HG02970 (cell line): Measurements from ENCODE around the gene WSB2.
"Not testable (repeated sequence)": the region's sequence is repeated elsewhere in the genome, so short reads cannot be mapped to it uniquely, and the experiment has no call there.

Source experiments
- ATAC-seq: cut with Tn5 transposase; IDR thresholded peaks from one replicate; pipeline ENCODE4 v1.9.1; 2021; ENCODE audit warnings: mild to moderate bottlenecking, moderate library complexity, moderate number of reproducible peaks; ENCODE audit not compliant: unreplicated experiment, low FRiP score

The WSB2 gene

DNA sequence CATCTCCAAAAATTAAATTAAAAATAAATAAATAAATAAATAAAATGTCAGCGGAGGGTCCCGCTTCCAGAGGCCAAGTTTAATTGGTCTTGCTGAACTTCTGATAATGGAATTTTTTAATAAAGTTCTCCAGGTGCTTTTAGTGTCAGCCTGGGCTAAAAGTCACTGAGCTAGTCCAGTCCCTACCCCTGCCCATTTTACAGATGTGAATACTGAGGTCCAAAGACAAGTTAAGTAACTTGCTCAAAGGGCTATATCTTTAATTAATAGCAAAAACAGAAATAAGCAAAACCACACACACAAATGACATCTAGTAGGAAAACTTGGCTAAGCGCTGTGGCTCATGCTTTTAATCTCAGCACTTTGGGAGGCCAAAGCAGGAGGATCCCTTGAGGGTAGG is 50.1 kb downstream of the WSB2 start:
- ATAC-seq, result no peak

DNA sequence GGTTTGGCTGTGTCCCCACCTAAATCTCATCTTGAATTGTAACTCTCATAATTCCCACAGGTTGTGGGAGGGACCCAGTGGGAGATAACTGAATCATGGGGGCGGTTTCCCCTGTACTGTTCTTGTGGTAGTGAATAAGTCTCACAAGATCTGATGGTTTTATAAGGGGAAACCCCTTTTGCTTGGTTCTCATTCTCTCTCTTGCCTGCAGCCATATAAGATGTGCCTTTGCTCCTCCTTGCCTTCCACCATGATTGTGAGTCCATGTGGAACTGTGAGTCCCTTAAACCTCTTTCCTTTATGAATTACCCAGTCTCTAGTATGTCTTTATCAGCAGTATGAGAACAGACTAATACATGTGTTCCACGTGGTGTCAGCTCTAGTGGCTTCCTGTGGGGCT is 61.2 kb downstream of the WSB2 start:
- not testable (repeated sequence) for ATAC-seq

DNA sequence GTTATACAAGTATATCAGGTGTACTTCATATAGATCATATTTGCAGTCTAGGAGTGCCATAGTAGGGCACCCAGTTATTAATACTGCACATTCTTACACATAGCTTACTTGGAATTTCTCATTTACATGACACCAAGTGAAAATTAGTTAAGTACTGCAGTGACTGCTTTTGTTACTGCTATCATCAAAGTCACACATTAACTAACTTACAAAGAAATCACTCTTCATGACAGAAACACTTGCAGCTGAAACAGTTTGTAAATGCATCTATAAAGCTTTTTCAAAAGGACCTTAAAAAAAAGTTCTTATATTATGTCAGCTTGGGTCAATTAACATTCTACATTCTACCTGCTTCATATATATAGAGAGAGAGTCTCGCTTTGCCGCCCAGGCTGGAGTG is 62.3 kb downstream of the WSB2 start:
- no peak for ATAC-seq

DNA sequence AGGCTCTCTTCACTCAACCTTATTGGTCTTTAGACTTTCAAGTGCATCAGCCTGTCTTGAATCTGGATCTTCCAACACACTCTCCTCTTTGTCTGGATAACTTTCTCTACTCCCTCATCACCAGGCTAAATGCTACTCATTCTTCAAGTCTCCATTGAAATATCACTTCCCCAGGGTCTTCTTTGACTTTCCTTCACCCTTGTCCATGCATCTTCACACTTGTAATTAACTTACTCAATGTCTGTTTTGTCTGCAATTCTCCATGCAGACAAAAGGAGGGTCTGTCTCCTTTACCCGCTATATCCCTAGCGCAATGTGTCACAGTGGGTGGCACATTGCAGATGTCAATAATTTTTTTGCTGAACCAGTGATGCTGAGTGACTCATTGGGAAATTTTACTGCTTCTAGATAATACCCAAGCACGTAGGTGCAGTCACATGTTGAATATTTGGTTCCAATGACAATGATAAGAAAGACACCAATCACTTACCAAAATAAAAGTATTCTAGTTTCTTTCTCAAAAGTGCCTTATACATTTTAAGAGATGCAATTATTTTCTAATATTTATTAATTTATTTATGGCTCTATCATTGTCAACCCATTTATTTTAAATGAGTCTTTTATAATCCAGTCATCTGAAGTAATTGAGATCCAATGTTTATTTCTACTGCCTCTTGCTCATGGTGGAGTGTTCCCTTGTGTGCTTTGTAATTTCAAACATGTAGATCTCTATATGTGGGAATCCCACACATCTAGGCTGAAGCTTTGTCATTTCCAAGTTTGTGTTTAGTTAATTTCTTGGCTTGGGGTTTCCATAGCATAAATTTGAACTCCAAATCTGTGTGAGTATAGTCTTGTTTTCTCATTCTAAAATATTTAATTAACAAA is 66.2 kb downstream of the WSB2 start:
- no peak for ATAC-seq

DNA sequence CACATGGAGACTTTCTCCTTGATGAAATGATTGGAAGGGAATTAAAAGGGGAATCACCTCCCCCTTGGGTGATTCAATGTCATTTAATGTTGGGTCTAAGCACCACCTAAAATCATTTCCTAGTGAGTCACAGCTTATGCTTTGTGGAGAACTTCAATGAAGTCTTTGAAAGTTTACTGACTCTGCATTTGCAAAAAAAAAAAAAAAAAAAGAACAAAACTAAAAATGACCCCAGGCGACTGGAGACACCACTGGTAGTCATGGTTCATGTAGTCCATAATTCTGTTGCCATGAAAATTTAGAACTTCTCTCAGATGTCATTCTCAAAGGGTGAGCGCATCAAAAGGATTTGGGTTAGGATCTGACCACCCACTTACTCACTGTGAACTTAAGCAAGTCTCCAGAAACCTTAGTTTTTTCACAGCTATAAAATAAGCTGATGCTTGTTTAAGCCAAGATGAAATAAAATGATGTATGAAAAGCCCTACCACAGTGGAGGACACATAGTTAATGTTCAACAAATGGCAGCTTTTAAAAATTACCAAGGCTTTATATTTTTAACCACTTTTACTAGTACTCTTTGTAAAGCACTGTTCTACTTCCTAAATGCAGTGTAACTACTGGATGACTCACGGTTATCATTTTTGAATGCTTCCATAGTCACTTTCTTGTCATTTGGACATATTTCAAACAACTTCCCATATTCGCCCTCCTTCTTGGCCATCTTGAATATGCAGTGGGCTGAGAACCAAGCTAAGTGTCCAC is 74.1 kb downstream of the WSB2 start:
- ATAC-seq, result no peak

DNA sequence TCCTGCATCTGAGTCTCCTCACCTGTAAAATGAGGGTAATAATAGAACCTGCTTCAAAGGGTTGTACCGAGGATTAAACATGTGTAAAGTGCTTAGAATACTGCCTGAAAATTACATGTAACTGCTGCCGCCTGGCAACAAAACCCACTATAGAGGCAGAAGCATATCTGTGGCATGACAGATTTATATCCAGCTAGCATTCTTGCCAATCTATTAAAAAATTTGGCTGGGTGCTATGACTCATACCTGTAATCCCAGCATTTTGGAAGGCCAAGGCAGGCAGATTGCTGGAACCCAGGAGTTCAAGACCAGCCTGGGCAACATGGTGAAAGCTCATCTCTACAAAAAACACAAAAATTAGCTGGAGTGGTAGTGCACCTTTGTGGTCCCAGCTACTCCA is 75.8 kb downstream of the WSB2 start:
- no peak for ATAC-seq
